Adipose tissue (tissue), 3 donors: Measurements from ENCODE around the gene CCDC9B. TPM values are rescaled to one million over a fixed set of nuclear protein-coding genes. Genes with fewer than 3 reads are reported as not detected.

Experiments used
- H3K27ac ChIP-seq: one replicate; pipeline ENCODE4 v1.5.1; 2013; ENCODE audit warnings: low read depth, low read length
- WGBS, 3 donors: extraction: QIAGEN DNeasy Blood & Tissue Kit; methylation state at CpG; one replicate each; pipeline ENCODE4 v1.1.7; 2013; 5-methylcytosine and 5-hydroxymethylcytosine counted together
- polyA plus RNA-seq, 3 donors: library from polyadenylated mRNA; stranded (reverse); fragments of 200-250 nt; gene quantifications; one replicate each; pipeline ENCODE4 v1.2.3, GENCODE V29; 2013
- donor health status: healthy with polysubstance abuse.
- donor health status: Bipolar disorder and iron deficiency.
- donor health status: healthy.

CCDC9B gene
- polyA plus RNA-seq, 3 donors = 2.8 to 14.6 (median 4.3) TPM

DNA sequence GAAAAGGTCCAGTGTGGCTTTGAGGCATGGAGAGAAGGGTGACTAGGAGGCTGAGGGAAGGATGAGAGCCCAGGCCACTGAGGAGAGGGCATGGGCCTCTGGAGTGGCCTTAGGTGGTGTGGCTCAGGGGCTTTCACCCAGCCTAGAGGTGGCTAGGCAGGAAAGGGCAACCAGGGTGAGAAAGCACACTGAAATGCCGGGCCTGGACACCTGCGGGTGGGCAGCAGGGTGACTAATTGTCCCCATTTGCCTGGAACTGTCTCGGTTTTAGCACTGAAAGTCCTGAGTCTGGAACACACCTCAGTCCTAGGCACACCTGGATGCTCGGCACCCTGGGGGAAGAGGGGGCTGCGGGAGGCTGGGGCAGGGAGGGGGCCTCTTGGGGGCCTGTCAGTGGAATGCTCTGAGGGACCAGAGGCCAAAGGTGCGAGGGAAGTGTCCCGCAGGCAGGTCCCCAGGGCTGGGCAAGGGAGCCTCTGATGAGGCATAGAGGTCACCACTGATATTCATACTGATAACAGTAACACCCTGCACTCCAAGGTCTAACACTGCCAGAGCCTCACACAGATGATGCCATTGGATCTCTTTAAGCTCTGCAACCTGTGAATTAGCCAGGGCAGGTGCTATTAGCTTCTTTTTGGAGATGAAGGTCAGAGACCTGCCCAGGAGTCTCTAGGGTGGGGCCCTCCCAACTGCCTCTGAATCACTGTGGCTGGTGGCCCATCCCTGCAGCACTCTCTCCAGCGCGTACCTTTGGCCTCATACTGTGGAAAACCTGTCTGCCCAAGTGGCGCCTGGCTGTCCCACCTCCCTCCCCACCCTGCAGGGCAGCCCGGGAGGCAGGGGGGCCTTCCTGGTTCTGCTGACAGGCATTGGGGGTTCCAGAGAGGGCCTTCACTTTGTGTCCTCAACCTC is 7.1 kb upstream of the CCDC9B start:
- 87 to 93% (median 91%) methylated on average over 11 of the region's 11 CpGs for WGBS, 3 donors
- no peak overlapping the region for H3K27ac ChIP-seq

DNA sequence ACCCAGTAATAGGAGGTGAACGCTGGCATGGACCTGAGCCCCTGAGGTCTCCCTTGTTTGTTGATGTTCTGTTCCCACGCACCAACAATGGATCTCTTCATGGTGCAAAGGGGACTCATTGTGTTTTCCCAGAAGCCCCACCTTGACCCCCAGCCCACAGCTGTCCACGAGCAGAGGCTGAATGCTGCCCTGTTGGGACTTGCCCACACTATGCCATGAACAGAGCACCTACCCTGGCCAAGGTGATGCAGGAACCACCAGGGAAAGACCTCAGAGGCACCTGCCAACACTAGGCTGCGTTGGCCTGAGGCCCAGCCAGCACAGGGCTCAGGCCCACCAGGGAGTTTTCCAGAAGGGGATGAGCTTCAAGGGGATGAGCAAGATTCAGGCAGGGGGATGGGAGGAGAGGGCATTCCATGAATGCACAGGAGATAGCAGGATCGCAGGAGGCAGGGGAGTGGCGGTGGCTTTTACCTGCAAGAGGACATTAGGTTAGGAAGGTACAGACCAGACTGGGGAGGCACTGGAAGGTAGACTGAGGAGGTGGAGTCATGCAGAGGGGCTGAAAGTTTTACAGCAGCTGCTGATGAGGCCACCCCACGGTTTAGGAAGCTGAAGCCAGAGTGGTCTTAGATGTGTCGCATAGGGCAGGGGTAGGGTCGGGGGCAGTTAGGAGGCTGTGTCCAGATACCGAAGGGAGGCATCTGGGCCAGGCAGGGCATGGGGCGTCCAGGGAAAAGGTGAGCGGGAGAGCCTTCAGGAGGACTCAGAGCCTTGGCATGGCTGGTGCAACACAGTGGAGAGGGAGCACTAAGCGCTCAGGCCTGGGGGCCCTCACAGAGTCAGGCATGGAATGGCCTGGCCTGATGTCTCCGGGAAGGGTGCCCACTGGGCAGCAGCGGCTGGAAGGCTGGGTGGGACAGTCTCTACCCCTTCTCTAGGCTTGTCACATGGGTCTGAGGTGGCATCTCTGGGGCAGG is 6.1 kb upstream of the CCDC9B start:
- 88 to 92% (median 90%) methylated on average over 15 of the region's 15 CpGs for WGBS, 3 donors
- no peak overlapping the region for H3K27ac ChIP-seq

DNA sequence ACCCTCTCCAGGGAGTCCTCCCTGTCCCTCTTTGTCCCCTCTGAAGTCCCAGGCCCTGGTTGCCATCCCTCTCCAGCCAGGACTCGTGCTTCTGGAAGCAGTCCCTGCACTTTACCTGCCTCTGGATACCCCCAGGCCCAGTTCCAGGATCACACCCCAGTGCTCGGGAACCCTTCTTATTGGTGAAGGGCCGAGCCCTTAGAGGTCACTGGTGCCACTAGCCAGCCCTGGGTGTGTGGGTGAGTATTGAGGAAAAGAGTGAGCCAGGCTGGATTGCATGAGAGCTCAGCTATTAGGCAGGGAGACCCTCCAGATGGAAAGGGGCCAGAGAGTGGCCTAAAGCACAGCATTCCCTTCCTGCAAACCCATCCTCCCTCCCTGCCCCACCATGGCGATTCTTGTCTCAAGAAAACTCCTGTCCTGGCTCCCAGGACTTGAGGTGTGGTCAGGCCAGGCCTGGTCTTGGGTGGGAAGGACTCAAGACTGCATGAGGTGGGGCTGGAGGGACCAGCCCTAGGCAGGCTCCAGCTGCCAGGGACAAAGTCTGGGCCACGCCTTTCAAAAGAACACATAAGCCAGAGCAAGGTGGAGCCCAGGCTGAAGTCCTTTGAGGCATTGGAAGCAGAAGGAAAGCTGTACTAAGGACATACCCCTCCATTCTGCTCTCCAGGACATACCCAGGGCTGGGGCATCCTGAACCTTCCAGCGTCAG is 5.3 kb upstream of the CCDC9B start:
- WGBS, 3 donors = 83 to 93% (median 89%) methylated on average over 6 of the region's 6 CpGs
- no peak overlapping the region for H3K27ac ChIP-seq

DNA sequence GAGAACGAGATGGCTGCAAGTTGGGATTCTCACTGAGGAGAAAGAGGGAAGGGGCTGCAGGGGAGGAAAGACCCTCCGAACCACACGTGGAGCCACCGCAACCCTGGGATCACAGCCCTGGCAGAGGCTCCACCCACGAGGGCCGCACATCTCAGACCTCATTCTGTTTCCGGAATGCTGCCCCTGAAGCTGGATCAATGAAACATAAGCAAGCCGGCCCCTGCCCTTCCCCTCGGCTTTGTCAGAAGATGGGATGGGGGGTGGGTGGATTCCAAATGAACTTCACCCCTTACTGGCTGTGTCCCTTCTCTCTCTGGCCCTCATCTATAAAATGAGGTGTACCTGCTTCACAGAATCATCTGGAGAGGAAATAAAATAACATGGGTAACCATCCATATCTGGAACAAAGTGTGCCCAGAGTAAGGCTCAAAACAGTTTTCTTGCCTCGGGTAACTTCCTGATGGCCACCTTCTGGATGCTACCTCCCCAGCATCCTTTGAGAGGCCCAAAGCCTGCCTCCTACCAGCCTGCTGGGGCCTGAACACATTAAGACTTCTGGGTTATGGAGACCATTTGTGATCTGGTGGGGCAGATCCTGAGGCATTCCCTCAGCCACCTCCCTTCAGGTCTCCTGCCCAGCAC is 4.6 kb upstream of the CCDC9B start:
- 62 to 76% (median 69%) methylated on average over 10 of the region's 10 CpGs for WGBS, 3 donors
- H3K27ac ChIP-seq = no peak overlapping the region

GRCh38 chr15:40344631-40345120 is 3.9 kb upstream of the CCDC9B start:
- WGBS, 3 donors = 27 to 42% (median 36%) methylated on average over 11 to 15 of the region's 15 CpGs
- H3K27ac ChIP-seq = no peak overlapping the region

DNA sequence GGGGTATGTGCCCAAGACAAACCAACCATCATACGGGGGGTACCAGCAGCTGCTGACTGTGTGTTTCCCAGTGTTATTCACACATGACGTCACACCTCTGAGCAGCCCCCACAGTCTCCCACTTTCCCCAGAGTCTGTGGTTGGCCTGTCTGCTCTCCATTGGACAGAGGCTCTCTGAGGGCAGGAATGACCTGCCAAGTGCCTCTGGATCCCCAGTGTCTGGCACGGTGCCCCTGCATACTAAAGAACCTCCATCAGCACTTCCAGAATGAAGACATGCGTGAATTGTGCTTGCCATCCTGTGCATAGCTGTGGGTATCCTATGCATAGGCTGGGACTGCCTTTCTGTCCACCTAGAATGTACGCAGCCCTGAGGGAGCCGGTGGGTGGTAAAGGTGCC is 3.5 kb upstream of the CCDC9B start:
- no peak overlapping the region for H3K27ac ChIP-seq
- 35 to 52% (median 50%) methylated on average over 6 of the region's 6 CpGs for WGBS, 3 donors

GRCh38 chr15:40343512-40343911 is 2.8 kb upstream of the CCDC9B start:
- no peak overlapping the region for H3K27ac ChIP-seq
- 71 to 85% (median 74%) methylated on average over 10 of the region's 10 CpGs for WGBS, 3 donors

GRCh38 chr15:40342416-40343320 is 1.9 kb upstream of the CCDC9B start:
- H3K27ac ChIP-seq = no peak overlapping the region
- WGBS, 3 donors = 70 to 81% (median 74%) methylated on average over 7 of the region's 7 CpGs

DNA sequence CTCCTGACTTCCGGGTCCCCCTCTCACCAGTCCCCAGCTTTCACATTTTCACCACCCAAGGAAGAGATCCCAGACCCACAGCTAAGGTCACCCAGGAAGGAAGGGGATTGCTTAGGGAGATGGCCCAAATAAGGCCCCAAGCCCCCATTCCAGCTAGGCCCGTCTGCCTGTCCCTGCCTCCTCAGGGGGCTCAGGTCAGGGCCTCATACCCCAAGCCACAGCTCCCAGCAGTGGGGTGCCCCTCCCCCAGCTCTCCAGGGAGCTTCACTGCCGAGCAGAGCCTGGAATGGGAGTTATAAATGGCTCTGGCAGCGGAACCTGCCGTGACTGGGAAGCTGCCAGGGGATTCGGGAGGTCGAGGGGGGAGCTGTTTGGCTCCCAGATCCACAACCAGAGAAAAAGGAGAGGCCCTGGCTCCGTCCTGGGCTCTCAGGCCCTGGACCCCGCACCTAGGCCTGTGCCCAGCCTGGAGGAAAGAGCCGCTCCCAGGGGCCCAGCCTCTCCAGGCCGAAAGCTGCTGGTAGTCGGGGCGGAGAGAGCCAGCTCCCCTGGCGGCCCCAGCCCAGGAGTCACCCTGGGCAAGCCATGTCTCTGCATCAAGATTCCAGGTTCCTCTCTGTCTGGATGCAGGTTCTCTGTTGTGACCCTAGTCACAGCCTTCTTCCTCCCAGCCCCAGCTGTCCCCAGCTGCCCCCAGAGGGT is 550 bp downstream of the CCDC9B start:
- WGBS, 3 donors = 44 to 55% (median 48%) methylated on average over 13 to 14 of the region's 14 CpGs
- H3K27ac ChIP-seq = peak overlapping the region; percentile 10

DNA sequence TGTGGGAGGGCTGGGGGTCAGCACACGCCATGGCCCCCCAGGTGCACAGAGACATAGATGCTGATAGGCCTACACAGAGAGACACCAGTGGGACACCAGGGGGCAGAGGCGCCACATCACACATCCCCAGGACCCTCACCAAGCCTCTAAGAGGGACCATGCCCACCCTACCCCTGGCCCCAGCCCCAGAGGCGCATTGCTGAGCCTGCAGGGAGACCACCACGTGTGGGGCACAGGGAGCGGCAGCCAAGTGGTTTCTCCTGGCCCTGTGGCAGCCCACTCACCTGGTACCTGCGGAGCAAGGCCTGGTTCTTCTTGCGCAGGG is 1.2 kb downstream of the CCDC9B start:
- WGBS, 3 donors = 82 to 91% (median 90%) methylated on average over 7 of the region's 7 CpGs
- H3K27ac ChIP-seq = no peak overlapping the region

- 78 to 82% (median 81%) methylated on average over 11 of the region's 11 CpGs for WGBS, 3 donors
- no peak overlapping the region for H3K27ac ChIP-seq
Measured at GRCh38 chr15:40338921-40339620, 1.7 kb downstream of the CCDC9B start.

GRCh38 chr15:40338041-40338657 is 2.6 kb downstream of the CCDC9B start:
- H3K27ac ChIP-seq = no peak overlapping the region
- 28 to 43% (median 42%) methylated on average over 11 of the region's 11 CpGs for WGBS, 3 donors

- 50 to 65% (median 58%) methylated on average over 18 to 19 of the region's 19 CpGs for WGBS, 3 donors
- H3K27ac ChIP-seq = no peak overlapping the region
Measured at GRCh38 chr15:40337597-40337996, 3.1 kb downstream of the CCDC9B start.

GRCh38 chr15:40336744-40337122 is 4.0 kb downstream of the CCDC9B start:
- H3K27ac ChIP-seq = no peak overlapping the region
- WGBS, 3 donors = 51 to 52% (median 52%) methylated on average over 5 of the region's 5 CpGs

DNA sequence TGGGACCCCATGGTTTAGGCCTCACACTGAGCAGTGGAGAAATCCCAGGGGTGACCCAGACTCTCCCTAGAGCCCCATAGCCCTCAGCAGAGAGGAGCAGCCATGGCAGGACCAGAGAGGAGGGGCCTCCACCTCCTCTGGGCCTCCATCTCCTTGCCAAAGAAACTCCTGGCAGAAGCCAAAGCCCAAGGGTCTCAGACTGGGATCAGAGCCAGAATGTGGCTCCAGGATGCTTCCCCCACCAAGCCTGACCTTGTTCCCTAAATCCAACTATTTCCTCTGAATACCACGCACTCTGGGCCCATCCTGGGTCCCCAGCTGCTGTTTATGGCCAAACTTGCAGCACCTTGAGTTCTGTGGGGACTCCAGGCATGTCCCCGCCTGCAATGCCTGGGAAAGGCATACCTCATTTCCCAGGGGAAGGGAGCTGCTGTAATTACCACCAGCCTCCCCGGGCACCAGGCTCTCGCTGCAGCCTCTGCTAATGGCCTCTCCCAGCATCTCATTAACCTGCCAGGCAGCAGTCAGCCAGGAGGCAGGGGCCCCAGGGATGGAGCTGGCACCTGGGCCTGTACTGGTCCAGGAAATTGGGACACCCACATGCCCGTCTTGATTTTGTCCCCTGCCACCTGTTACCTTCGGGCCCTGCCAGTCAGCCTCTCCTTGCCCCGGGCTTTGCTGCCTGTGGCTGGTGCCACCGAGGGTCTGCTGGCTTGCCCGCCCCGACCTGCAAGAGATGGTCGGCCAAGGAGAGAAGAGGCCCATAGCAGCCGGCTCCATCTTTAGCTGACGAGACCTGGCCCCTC is 4.6 kb downstream of the CCDC9B start:
- no peak overlapping the region for H3K27ac ChIP-seq
- 72 to 83% (median 79%) methylated on average over 13 of the region's 13 CpGs for WGBS, 3 donors
